Left ventricle myocardium superior (tissue), 1 donor: ENCODE results near the gene ACKR1. TPM values are rescaled to one million over a fixed set of nuclear protein-coding genes. Genes with fewer than 3 reads are reported as not detected.
A peak's percentile ranks its signal among the peaks of the same experiment; 100 is the strongest.

Experiments used
- ATAC-seq: fragments of 200-7000 bp; cut with Tn5 transposase; one replicate; pipeline ENCODE4 v1.9.1; 2020; ENCODE audit warnings: mild to moderate bottlenecking, moderate library complexity
- DNase-seq: peaks from one replicate; pipeline ENCODE4 v3.0.0-alpha.2; 2020
- intact Hi-C: fragments of 100-400 bp; cut with micrococcal nuclease; formaldehyde crosslinking; loops from one replicate; pipeline ENCODE4 v1.11.0; 2022
- total RNA-seq: library from RNA; stranded (reverse); fragmentation: NEBNext Ultra II Directional; extraction: Animal tissue kit (Norgen Biotek cat#: 25700); gene quantifications from one replicate; pipeline ENCODE4 v1.2.1, GENCODE V29; 2021
- donor health status: DM: no; HTN: yes; CAD: no; lungs with severe emphysema.

ACKR1 gene
- total RNA-seq, 1 donor from 2014 or later: 15.9 TPM

DNA sequence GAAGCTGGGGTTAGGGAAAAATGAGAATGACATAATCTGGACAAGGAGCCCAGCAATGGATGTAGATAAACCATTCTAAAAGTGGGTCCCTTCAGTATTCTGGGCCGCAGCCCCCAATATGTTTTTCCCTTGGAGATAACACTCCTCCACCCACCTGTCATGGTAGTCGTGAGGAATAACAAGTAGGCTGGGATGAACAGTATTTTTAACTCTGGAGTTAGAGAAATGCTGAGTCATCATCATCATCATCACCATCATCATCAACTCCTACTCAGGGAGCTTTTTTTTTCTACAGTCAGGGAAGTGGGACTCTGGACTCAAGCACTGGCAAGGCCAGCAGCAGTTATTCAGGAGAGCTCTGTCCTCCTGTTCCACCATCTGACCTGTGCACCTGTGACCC is 20.5 kb upstream of the ACKR1 start:
- ATAC-seq: no peak
- intact Hi-C loops: no loop called here
- DNase-seq: no peak

DNA sequence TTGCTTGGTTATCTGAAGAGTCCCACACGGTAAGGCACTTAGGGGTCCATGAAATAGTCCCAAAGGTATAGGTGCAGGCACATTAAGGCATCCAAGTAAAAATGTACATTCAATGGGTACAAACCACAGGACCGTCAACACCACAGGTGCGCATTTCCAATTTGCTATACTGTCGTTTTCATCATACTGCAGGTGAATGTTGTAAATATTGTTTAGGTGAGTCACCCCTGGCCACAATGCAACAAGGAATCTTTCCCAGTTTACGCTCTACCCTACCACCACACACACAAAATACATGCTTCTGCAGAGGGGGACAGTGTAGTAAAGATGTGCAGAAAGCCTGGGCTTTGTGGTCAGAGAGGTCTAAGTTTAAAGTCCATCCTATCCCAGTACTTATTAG is 19.6 kb upstream of the ACKR1 start:
- intact Hi-C loops: no loop called here
- ATAC-seq: no peak
- DNase-seq: no peak

DNA sequence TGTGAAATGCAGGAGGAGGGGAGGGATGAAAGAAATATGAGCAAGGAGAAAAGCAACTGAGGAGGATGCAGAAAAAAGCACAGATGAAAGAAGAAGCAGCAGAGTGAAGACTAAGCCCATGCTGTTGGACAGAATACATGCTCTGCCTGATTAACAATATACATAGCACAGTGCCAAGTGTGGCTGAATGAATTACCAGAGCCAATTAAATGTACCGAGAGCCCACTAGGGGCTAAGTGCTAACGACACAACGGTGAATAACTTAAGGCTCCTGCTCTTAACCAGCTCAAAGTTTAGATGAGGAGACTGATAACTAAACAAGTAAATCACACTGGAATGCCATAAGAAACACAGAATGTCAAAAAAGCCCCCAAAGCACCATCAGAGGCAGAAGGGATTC is 17.6 kb upstream of the ACKR1 start:
- ATAC-seq (no peak), DNase-seq (no peak)
- intact Hi-C loops: no loop called here

DNA sequence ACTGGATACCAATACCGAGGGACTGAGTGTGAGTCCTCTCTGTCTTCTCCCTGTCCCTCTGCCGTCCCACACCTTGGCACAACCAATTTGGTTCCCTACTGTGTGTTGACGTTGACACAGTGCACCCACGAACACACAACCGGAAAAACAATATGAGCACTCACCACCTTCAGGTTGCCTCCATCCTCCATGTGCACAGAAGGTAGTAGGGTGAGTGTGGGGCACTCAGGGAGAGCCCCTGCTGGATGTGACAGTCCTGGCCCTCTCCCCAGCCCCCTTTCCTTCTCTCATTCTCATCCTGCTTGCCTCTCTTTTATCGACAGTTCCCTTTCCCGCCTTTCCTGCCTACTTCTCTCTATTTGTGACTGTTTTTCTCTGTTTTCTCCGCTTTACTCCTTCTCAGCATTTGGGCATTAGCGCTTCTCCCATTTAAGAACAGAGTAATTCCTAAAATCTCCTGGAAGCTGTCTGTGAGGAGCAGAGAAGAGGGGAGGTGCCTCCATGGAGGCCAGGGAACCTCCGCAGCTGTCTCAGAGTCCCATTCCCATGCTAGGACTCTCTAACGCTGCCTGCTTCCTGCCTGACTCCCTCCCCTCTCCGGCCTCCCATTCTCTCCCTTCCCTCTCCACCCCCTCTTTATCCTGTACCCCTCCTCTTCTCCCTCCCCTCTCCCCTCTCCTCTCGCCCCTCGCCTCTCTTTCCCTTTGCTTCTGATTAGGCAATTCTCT is 16.9 kb upstream of the ACKR1 start:
- DNase-seq: no peak
- intact Hi-C loops: no loop called here
- peak; percentile 77 for ATAC-seq

DNA sequence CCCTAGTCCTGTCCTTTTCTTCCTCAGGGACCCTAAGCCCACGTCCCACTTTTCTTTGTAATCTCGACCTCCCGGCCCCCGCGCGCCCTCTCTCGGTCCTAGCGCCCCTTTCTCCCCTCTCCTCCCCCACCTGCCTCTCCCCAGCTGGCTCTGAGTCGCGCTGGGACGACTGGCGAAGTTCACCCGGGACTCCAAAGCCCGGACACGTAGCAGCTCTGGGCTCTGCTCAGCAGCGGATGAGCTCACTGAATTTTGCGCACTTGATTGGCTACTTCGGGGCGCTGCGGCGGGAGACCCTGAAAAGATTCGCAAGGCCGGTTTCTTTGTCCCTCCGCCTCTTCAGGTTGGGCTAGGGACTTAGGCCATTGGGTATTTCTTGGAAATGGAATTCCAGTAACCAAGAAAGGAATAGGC is 16.3 kb upstream of the ACKR1 start:
- ATAC-seq: peak; percentile 95
- intact Hi-C loops: no loop called here
- DNase-seq: peak; percentile 71

DNA sequence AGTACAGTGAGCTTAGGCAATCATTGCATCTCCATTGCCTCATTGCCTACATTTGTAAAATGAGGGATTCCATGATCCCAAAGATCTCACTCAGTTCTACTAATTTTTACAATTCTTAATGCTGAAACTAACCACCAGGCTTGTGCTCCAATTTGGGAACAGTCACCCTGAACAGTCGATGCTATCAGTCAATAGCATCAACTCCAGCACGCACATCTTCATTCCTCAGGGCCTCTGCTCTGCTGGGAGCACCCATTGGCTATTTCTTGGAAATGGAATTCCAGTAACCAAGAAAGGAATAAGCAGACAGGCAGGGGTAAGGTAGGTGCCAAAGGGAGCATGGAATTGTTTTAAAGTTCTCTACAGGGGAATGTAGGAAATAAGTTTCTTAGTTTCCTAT is 14.2 kb upstream of the ACKR1 start:
- intact Hi-C loops: no loop called here

DNA sequence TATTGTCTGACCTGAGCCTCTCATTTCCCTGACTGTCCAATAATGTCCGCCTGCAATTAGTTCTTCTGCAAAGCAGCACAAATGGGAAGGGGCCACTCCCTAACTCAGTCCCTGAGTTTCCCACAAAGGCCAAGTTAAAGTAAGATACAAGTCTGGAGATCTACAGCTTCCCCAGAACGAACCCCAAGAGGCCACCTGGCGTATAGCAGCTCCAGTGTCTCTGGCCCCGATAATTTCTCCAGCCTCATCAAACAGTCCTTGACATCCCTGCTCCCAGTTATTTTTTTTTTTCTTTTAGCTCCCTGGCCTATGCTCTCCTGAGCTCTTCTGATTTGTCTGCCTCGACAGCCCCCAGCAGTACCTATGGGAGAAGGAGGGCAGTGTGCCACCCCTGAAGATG is 8.1 kb upstream of the ACKR1 start:
- no peak for ATAC-seq
- intact Hi-C loops: loop anchor here (5.0 kb wide), 1 partner anchor 34 kb away; no protein-coding TSS in a partner anchor
- no peak for DNase-seq

More for the DNA sequence above, 14.2 kb upstream of the ACKR1 start:
- DNase-seq (no peak), ATAC-seq (no peak)

DNA sequence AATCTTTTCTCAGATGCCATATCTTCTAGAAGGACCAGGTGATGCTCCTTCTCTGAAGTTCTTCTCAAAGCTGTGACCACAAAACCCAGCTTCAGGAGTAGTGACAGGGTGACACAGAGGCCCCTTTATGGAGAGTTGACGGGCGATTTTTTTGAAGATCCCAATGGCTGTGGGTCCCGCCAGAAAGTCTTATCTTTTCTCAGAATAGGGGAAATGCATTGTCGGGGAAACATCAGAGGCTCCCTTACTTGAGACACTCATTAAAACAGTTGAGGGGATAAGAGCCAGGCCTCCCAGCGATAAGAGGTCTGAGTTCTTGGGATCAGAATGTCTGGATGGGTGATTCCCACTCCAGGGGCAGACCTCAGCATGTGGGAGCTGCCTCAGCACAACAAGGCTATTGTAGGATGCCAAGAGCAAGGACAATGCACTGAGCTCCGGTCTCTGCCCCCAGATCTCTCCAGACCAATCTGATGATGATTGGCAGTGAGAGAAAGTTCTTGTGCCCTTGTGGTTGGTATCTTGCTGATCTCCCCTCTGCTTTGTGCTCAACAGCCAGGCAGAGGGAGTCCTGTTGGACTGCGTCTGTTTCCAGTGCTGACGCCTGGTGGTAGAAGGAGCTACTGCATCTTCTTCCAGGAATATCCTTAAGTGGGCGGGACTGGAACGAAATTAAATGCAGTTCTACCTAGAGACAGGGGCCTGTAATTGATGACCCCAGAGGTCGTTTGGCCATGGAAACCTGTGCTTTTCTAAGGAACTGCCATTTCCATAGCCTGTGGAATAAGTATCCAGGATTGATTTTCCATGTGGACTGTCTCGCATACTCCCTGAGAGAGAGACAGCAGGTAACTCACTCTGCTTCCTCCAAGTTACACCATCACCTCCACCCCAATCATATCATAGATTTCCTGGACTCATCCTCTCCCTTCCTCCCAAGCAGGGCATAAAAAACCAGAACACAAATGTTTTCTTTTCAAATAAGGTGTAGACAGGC is 6.8 kb upstream of the ACKR1 start:
- DNase-seq: peak; percentile 41
- intact Hi-C loops: loop anchor here (5.0 kb wide), 1 partner anchor 36 kb away; no protein-coding TSS in a partner anchor
- peak; percentile 64 for ATAC-seq

DNA sequence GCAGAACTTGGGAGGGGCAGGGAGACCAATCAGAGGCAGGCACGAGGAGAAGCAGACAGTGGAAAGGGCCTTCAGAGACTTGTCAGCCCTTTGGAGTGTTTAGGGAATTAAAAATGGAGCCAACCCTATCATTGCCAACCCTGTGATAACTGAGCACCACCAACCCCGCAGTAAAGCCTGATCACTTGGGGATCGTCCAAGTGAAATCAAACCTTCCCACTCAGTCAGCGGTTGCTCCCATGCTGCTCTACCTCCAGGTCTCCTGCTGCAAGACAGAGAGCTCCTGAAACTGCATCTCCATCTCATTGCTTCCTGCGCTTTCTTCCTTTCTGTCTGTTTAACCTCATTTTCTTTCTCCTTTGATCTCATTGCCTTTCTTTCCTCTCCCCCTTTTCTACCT is 4.8 kb upstream of the ACKR1 start:
- intact Hi-C loops: loop anchor here (5.0 kb wide), 1 partner anchor 38 kb away; no protein-coding TSS in a partner anchor

DNA sequence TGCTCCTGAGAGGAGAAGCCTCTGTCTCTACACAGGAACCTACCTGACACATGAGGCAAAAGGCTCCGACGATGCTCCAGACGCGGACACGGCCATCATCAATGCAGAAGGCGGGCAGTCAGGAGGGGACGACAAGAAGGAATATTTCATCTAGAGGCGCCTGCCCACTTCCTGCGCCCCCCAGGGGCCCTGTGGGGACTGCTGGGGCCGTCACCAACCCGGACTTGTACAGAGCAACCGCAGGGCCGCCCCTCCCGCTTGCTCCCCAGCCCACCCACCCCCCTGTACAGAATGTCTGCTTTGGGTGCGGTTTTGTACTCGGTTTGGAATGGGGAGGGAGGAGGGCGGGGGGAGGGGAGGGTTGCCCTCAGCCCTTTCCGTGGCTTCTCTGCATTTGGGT is 3.9 kb upstream of the ACKR1 start:
- DNase-seq: no peak
- intact Hi-C loops: no loop called here
- ATAC-seq: no peak

More for the DNA sequence above, 4.8 kb upstream of the ACKR1 start:
- DNase-seq: no peak
- no peak for ATAC-seq

DNA sequence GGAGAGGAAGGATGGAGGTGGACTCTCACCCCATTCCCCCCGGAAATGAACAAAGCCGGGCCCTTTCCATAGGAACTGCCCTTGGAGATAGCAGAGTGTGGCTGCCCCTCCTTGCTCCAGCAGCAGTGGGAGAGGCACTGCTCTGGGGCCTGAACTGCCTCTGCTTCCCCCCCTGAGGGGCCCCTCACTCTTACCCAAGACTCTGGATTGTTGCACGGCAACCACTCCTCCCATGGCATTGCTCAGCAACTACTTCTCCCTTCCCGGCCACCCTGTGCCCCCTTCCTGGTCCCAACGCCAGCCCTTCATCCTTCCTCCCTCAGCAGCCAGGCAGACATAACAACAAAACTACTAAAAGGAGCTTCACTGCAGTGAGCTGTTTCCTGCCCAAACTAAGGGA is 3.0 kb upstream of the ACKR1 start:
- ATAC-seq: no peak
- intact Hi-C loops: no loop called here
- no peak for DNase-seq

DNA sequence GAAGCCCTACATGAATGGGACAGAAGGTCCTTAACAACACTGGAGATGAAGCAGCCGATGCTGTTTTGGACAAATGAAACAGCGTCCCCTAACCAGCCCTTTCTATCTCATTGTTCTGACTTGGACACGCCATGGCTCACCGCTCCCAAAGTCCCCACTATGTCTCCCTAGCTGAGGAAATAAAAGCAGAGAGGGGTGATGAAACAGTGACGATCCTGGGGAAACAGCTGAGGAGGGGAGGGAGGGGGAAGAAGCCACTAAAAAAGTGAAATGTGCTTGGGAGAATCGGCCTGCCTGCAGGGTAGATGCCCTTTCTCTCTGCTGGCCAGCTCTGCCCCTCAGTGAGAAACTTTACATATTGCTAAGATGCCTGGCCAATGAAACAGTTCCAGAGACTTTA is 1.1 kb upstream of the ACKR1 start:
- no peak for ATAC-seq
- intact Hi-C loops: no loop called here
- DNase-seq: no peak

DNA sequence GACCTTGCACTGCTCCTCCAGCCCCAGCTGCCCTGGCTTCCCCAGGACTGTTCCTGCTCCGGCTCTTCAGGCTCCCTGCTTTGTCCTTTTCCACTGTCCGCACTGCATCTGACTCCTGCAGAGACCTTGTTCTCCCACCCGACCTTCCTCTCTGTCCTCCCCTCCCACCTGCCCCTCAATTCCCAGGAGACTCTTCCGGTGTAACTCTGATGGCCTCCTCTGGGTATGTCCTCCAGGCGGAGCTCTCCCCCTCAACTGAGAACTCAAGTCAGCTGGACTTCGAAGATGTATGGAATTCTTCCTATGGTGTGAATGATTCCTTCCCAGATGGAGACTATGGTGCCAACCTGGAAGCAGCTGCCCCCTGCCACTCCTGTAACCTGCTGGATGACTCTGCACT is 550 bp downstream of the ACKR1 start:
- DNase-seq (no peak), ATAC-seq (no peak)
- intact Hi-C loops: no loop called here

DNA sequence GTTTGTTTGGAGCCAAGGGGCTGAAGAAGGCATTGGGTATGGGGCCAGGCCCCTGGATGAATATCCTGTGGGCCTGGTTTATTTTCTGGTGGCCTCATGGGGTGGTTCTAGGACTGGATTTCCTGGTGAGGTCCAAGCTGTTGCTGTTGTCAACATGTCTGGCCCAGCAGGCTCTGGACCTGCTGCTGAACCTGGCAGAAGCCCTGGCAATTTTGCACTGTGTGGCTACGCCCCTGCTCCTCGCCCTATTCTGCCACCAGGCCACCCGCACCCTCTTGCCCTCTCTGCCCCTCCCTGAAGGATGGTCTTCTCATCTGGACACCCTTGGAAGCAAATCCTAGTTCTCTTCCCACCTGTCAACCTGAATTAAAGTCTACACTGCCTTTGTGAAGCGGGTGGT is 1.4 kb downstream of the ACKR1 start:
- DNase-seq (no peak), ATAC-seq (no peak)
- intact Hi-C loops: no loop called here

DNA sequence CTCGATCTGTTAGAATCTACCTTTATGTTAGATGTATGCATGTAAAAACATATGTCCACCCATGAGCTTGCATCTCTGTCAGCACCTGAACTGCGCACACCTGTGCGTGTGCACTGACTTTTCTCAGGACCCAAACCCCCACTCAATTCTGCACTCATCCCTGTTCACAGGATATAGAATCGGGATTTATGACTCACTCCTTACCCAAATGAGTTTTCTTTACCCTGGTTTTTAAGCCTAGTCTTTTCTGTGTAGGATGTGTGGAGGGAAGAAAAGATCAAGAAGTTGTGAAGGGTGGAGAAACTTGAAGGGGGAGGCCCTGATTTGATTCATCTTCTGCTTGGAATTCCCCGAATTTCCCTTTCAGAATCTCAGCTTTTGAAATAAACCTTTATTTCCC is 2.4 kb downstream of the ACKR1 start:
- DNase-seq (no peak), ATAC-seq (no peak)
- intact Hi-C loops: no loop called here

DNA sequence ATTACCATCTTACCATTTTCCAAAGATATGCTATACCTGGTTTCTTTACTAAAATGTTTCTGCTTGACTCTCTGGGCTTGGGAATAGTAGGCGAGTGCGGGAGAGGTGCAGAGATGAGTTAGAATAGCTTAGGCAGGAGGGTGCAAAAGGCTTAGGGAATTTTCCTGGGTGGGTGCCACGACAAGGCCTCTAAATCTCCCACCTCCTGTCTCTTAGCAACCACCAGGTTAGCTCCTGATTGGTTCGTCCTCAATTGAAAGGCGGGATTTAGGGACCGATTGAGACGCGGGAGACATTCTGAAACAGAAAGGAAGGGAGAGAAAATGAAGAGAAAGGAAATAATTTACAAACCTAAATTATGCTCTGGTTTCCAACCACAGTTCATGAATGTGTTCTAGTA is 3.1 kb downstream of the ACKR1 start:
- intact Hi-C loops: no loop called here
- ATAC-seq: no peak
- no peak for DNase-seq

DNA sequence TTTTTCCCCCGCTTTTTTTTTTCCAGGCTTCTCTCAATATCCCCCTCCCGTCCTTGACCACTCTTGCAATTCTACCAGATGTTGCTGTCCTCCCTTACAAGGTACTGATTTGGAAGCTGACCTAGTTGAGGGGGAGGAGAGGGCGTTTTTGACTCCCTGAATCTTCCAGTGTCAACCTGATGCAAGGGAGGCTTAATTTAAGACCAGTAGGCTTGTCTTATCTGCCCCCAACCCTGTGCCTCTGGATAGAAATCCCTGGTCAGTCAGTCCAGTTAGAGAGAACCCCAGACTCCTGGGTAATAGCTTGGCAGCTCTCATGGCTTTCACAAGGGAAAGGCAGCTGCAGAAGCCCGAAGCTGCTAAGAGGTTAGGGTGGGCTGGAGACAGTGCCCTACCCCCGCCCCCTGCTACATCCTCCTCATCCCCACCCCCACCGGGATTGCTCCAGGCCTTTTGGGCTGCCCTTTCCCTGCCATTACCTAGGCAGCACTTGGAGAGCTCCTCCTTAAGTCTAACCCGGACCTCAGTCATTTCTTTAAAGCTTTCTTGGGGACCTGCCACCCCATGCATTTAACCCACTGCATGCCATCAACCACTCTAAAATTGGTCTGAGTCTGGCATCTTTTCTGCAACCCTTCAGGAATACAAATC is 3.6 kb downstream of the ACKR1 start:
- ATAC-seq (no peak), DNase-seq (no peak)
- intact Hi-C loops: no loop called here

DNA sequence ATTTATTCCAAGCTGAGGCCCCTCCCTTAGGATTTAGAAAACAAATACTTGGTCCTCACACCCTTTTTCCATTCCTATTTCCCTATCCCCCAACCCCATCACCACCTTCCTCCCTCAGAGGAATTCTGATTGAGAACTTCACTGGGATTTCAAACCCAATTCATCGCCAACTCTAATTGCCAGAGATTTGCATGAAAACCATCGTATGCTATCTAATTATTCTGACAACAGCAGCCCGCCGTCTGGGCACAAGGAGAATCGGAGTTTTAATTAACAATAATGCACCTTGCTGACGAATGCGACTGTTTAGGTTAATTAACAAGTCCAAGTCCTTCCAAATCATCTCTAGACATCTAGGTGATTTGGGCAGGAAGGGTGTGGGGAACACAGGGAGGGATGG is 4.4 kb downstream of the ACKR1 start:
- no peak for DNase-seq
- no peak for ATAC-seq
- intact Hi-C loops: no loop called here

DNA sequence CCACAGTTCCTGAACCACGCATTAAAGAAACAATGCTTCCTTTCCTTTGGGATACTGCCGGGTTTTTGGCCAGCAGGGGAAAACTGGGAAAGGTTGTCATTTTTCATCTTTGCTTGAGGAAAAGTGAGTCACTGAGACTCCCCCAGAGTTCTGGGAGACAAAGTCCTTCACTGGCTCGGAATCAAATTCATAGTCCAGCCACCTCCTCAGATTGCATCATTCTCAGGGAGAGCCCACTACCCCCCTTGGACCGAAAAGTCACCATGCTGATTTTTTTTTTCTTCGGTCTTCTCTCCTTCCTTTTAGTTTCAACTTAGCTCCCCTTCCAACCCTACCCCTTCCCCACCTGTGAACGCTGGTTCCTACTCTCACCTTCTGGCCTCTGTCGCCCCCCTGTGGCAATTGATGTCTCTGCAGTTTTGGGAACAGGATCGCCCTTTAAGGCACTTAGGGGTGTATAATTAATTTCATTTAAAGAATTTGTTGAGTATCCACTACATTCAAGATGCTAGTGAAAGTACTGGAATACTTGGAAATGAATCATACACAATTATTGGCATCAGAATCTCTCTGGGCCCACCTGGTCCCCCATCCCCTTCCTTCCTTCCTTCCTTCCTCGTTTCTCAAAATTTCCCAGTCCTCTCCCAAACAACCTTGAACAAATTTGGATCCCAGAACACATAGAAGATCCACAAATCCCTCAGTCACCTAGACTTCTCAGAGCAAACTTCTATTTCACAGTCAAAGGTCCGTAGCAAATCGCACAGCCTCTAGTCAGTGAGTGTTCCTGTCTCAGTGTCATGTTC is 6.9 kb downstream of the ACKR1 start:
- intact Hi-C loops: loop anchor here (5.0 kb wide), 1 partner anchor 49 kb away; no protein-coding TSS in a partner anchor
- DNase-seq: no peak
- ATAC-seq: no peak
